GM18861 (cell line): ENCODE results near the gene WRAP53.
"Not testable (repeated sequence)": the region's sequence is repeated elsewhere in the genome, so short reads cannot be mapped to it uniquely, and the experiment has no call there.

ENCODE experiments used
- ATAC-seq: cut with Tn5 transposase; IDR thresholded peaks from one replicate; pipeline ENCODE4 v1.9.1; 2021; ENCODE audit not compliant: unreplicated experiment

Gene WRAP53

GRCh38 chr17:7687908-7688807 is at the start of gene WRAP53:
Gene WRAP53 (plus strand): TSS chr17:7688477. CDS start chr17:7688649, 172 bp downstream.
- peak; percentile 55 for ATAC-seq

- ATAC-seq, result no peak
Observed at GRCh38 chr17:7640783-7641182, 47.5 kb upstream of the WRAP53 start.

- ATAC-seq, result not testable (repeated sequence)
Observed at GRCh38 chr17:7641635-7642034, 46.6 kb upstream of the WRAP53 start.

- ATAC-seq, result no peak
Observed at GRCh38 chr17:7644775-7645174, 43.5 kb upstream of the WRAP53 start.

- ATAC-seq, result no peak
Observed at GRCh38 chr17:7646457-7646856, 41.8 kb upstream of the WRAP53 start.

- ATAC-seq, result no peak
Observed at GRCh38 chr17:7647018-7647417, 41.3 kb upstream of the WRAP53 start.

GRCh38 chr17:7650509-7651096 is 37.7 kb upstream of the WRAP53 start, which contains the start of gene ATP1B2:
Gene ATP1B2 (plus strand): TSS chr17:7650926. CDS start chr17:7651519, 593 bp downstream.
- ATAC-seq, result no peak

GRCh38 chr17:7651097-7651664 is 37.1 kb upstream of the WRAP53 start:
- ATAC-seq, result no peak

- ATAC-seq, result no peak
Observed at GRCh38 chr17:7651665-7652387, 36.5 kb upstream of the WRAP53 start.

- ATAC-seq, result no peak
Observed at GRCh38 chr17:7652388-7653356, 35.6 kb upstream of the WRAP53 start.

- no peak for ATAC-seq
Observed at GRCh38 chr17:7654832-7655540, 33.3 kb upstream of the WRAP53 start.

- ATAC-seq, result no peak
Observed at GRCh38 chr17:7655541-7655840, 32.8 kb upstream of the WRAP53 start.

- ATAC-seq, result no peak
Observed at GRCh38 chr17:7656958-7657609, 31.2 kb upstream of the WRAP53 start.

GRCh38 chr17:7667656-7668406 is 20.4 kb upstream of the WRAP53 start:
- ATAC-seq, result no peak

GRCh38 chr17:7668482-7668881 is 19.8 kb upstream of the WRAP53 start:
- ATAC-seq, result no peak

- no peak for ATAC-seq
Observed at GRCh38 chr17:7673239-7673638, 15.0 kb upstream of the WRAP53 start.

- ATAC-seq, result no peak
Observed at GRCh38 chr17:7674934-7675333, 13.3 kb upstream of the WRAP53 start.

- no peak for ATAC-seq
Observed at GRCh38 chr17:7676533-7676932, 11.7 kb upstream of the WRAP53 start.
